WTC11 (cell line): ENCODE measurements around the gene FLT3.

Experiments used
- ATF2 ChIP-seq: sonication (generic); formaldehyde crosslinking; IDR thresholded peaks from 2 replicates; pipeline ENCODE4 v1.8.1; 2022; ENCODE audit warnings: low read depth, missing genetic modification reagents, borderline replicate concordance
- CREB1 ChIP-seq: sonication (generic); formaldehyde crosslinking; IDR thresholded peaks from 2 replicates; pipeline ENCODE4 v1.8.0; 2023; ENCODE audit warnings: mild to moderate bottlenecking, missing genetic modification reagents
- CTCF ChIP-seq: fragments of 200-600 bp; IDR thresholded peaks from 2 replicates; pipeline ENCODE4 v1.8.0; 2022; ENCODE audit warnings: antibody characterized with exemption
- FOXP1 ChIP-seq: sonication (generic); formaldehyde crosslinking; IDR thresholded peaks from 2 replicates; pipeline ENCODE4 v1.8.0; 2022; ENCODE audit warnings: missing genetic modification reagents, mild to moderate bottlenecking, moderate library complexity, borderline replicate concordance
- MAX ChIP-seq: sonication (generic); formaldehyde crosslinking; IDR thresholded peaks from 2 replicates; pipeline ENCODE4 v1.8.0; 2022; ENCODE audit warnings: mild to moderate bottlenecking, missing genetic modification reagents
- NR2C2 ChIP-seq: sonication (generic); formaldehyde crosslinking; IDR thresholded peaks from 2 replicates; pipeline ENCODE4 v1.8.0; 2022; ENCODE audit warnings: mild to moderate bottlenecking, missing genetic modification reagents
- NR3C1 ChIP-seq: sonication (generic); formaldehyde crosslinking; conservative IDR thresholded peaks from 2 replicates; pipeline ENCODE4 v1.8.1; 2023; ENCODE audit warnings: low read depth, mild to moderate bottlenecking, missing genetic modification reagents
- SMAD3 ChIP-seq: sonication (generic); formaldehyde crosslinking; IDR thresholded peaks from 2 replicates; pipeline ENCODE4 v1.8.0; 2022; ENCODE audit warnings: missing genetic modification reagents, mild to moderate bottlenecking, borderline replicate concordance
- TEAD1 ChIP-seq: sonication (generic); formaldehyde crosslinking; IDR thresholded peaks from 2 replicates; pipeline ENCODE4 v1.8.0; 2022; ENCODE audit warnings: mild to moderate bottlenecking, missing genetic modification reagents
- TEAD4 ChIP-seq: sonication (generic); formaldehyde crosslinking; IDR thresholded peaks from 2 replicates; pipeline ENCODE4 v1.8.0; 2022; ENCODE audit warnings: mild to moderate bottlenecking, missing genetic modification reagents
- ZNF138 ChIP-seq: sonication (generic); formaldehyde crosslinking; conservative IDR thresholded peaks from 2 replicates; pipeline ENCODE4 v1.8.1; 2022; ENCODE audit warnings: mild to moderate bottlenecking, moderate library complexity, missing genetic modification reagents
- ZNF219 ChIP-seq: sonication (generic); formaldehyde crosslinking; IDR thresholded peaks from 2 replicates; pipeline ENCODE4 v1.8.0; 2023; ENCODE audit warnings: missing genetic modification reagents, mild to moderate bottlenecking, borderline replicate concordance

GRCh38 chr13:27968316-27969081 is 131.9 kb downstream of the FLT3 start:
- no peak for TF ChIP-seq CTCF
- no peak for TF ChIP-seq CREB1 (CRISPR knock-in tag)
- TF ChIP-seq SMAD3 (CRISPR knock-in tag): no peak
- TF ChIP-seq TEAD4 (CRISPR knock-in tag): no peak
- no peak for TF ChIP-seq NR3C1 (CRISPR knock-in tag)
- TF ChIP-seq ZNF138 (CRISPR knock-in tag): no peak
- peak; percentile 21; the same call in 1 of the 2 replicates for TF ChIP-seq FOXP1 (CRISPR knock-in tag)
- no peak for TF ChIP-seq TEAD1 (CRISPR knock-in tag)
- TF ChIP-seq ATF2 (CRISPR knock-in tag): no peak
- TF ChIP-seq MAX (CRISPR knock-in tag): peak; percentile 63; the same call in 1 of the 2 replicates
- no peak for TF ChIP-seq NR2C2 (CRISPR knock-in tag)
- TF ChIP-seq ZNF219: no peak
